ENCODE results near the gene RRAS. TPM values are rescaled to one million over a fixed set of nuclear protein-coding genes. Genes with fewer than 3 reads are reported as not detected.

Gene RRAS
- total RNA-seq (11.8 TPM), polyA plus RNA-seq (279 TPM)

- DNase-seq (ENCODE audit: extremely low spot score) = peak; percentile 99
- peak within 1 kb of the TSS; percentile 60 for H3K4me3 ChIP-seq (ENCODE audit: low read depth, low read length)
- WGBS = under 1% methylated on average over 51 of the region's 51 CpGs
- H3K36me3 ChIP-seq (ENCODE audit: insufficient read depth) = no peaks in the 10 kb centered on the region
- H3K27ac ChIP-seq (ENCODE audit: low read depth) = peak within 1 kb of the TSS; percentile 100
- no peaks in the 10 kb centered on the region for H3K4me1 ChIP-seq (ENCODE audit: insufficient read depth)
These were observed at the start of gene RRAS for GRCh38 chr19:49640113-49640898. Gene RRAS (minus strand): TSS chr19:49640143. CDS start chr19:49640098, 45 bp downstream.

DNA sequence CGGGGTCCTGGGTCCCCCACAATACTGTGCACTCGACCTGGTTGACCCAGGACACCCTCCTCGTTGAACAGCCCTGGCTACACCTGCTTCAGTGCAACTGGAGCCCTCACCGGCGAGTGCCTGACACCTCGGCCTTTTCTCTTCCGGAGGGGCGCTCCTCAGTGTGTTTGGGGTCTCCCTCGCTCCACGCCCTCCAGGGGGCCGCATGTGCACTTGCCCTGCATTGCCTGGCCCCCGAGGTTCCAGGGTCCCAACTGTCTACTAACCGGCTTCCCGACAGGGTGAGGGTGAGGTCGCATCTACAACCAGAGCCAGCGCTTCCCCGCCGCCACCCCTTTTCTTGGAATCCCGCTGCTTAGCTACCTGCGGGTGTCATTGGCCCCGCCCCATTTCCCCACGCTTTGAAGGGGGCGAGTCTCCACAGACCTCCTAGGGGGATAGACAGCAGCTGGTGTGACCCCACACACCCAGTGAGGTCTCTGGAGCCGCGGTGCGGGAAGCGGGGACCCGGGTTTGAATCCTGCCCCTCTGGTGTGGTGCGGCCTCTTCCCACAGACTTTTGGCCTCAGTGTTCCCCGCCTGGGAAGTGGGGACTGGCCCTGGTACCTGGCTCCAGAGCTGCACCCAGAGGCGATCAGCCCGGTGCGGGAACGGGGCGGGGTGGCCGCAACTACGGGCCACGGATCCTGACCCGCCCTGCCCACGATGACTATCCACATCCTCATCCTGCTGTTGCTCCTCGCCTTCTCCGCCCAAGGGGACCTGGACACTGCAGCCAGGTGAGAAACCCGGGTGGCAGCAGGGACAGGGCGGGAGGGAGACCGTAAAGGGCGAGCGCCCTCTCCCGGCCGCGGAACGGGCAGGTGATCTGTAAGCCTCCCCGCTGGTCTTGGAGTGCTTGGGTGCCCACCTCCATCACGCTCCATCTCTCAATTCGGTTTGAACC, 49.5 kb upstream of the RRAS start, which contains the start of gene ADM5:
TSS of gene ADM5 (plus strand) at position 462 of the 946 bp plus-strand sequence. CDS start at position 706, 244 bp downstream.
- 28% methylated on average over 54 of the region's 54 CpGs for WGBS
- Histone ChIP-seq H3K27ac (ENCODE audit: low read depth) (peak within 1 kb of the TSS; percentile 26), H3K36me3 (ENCODE audit: insufficient read depth) (peaks cover 3% of the 10 kb centered on the region), H3K4me3 (ENCODE audit: low read depth, low read length) (peak within 1 kb of the TSS; percentile 30), H3K4me1 (ENCODE audit: insufficient read depth) (no peaks in the 10 kb centered on the region)
- DNase-seq (ENCODE audit: extremely low spot score) = no peak

- WGBS = 72% methylated on average over 12 of the region's 12 CpGs
- no peak overlapping the region for H3K27ac ChIP-seq (ENCODE audit: low read depth)
- no peaks in the 10 kb centered on the region for H3K4me1 ChIP-seq (ENCODE audit: insufficient read depth)
- peaks cover 3% of the 10 kb centered on the region for H3K36me3 ChIP-seq (ENCODE audit: insufficient read depth)
- DNase-seq (ENCODE audit: extremely low spot score) = no peak
- H3K4me3 ChIP-seq (ENCODE audit: low read depth, low read length) = no peak overlapping the region
These were observed 48.7 kb upstream of the RRAS start for GRCh38 chr19:49688531-49689132.

DNA sequence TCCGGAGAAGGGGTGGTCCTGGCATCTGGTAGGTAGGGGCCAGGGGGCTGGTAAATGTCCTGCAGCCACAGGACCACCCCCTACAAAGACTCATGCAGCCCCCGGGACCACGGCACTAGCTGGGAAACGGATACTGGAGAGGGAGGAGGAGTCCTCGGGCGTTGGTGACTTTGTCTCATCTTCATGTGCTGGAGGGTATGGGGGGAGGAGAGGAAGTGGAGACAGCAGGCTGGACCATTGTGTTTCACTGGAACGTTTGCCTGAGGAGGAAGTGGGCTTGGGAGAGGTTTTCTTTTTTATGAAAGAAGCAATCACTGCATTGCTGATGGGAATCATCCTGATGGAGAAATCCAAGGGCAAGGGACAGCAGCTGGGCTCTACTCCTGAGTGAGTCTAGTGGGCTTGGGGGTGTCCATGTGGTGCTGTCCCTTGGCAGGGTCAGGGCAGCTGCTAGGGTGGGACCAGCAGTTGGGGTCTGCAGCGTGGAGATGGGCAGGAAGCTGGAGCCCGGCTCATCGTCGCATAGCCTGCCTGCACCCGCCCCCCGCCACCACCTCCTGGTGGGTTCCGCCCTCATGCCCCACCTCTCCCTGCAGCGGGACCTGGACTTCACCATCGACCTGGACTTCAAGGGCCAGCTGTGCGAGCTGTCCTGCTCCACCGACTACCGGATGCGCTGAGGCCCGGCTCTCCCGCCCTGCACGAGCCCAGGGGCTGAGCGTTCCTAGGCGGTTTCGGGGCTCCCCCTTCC, 47.8 kb upstream of the RRAS start:
- Histone ChIP-seq H3K36me3 (ENCODE audit: insufficient read depth) (peaks cover 3% of the 10 kb centered on the region), H3K27ac (ENCODE audit: low read depth) (no peak overlapping the region), H3K4me1 (ENCODE audit: insufficient read depth) (no peaks in the 10 kb centered on the region), H3K4me3 (ENCODE audit: low read depth, low read length) (no peak overlapping the region)
- WGBS = 71% methylated on average over 26 of the region's 26 CpGs
- DNase-seq (ENCODE audit: extremely low spot score) = no peak

DNA sequence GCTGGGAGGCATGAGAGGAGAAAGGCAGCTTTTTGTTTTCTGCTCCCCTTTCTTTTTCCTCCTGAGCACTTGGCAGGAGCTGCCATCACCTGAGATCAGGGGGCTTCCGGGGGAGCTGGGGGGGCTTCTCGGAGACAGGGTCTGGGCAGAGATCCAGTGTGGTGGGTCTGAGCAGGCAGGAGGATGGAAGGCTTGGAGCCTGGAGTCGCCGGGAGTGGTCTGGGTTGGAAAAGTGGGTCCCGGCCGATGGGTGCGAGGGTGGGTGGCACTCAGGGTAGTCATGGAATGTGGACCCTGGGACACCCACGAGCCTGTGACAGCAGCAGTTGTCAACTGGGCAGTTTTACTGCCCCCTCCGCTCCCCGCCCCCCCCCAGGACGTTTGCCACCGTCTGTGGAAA, 47.2 kb upstream of the RRAS start:
- Histone ChIP-seq H3K27ac (ENCODE audit: low read depth) (no peak overlapping the region), H3K36me3 (ENCODE audit: insufficient read depth) (peaks cover 3% of the 10 kb centered on the region), H3K4me3 (ENCODE audit: low read depth, low read length) (no peak overlapping the region), H3K4me1 (ENCODE audit: insufficient read depth) (no peaks in the 10 kb centered on the region)
- no peak for DNase-seq (ENCODE audit: extremely low spot score)
- 67% methylated on average over 12 of the region's 12 CpGs for WGBS

DNA sequence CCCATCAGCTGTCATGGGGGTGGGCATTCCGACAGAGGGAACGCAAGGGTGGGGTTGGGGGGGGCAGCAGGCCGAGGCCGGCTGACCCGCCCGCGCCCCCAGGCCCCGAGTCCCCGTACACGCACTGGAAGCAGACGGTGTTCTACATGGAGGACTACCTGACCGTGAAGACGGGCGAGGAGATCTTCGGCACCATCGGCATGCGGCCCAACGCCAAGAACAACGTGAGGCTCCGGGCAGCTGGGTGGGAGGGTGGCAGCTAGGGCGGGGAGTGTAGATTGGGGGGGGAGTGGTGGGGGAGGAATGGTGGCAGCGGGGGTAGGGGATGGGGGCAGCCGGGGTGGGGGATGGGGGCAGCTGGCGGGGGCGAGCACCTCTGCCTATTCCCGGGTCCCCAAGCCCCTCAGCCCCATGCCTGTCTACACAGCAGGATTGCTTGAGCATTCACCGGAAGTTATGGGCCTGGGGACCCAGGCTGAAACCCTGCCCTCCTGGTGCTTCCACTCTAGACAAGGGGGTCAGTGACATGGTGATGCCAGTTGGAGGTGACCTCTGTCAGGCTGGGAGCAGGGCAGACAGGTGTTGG, 46.7 kb upstream of the RRAS start:
- Histone ChIP-seq H3K4me1 (ENCODE audit: insufficient read depth) (no peaks in the 10 kb centered on the region), H3K4me3 (ENCODE audit: low read depth, low read length) (no peak overlapping the region), H3K36me3 (ENCODE audit: insufficient read depth) (peaks cover 3% of the 10 kb centered on the region), H3K27ac (ENCODE audit: low read depth) (no peak overlapping the region)
- DNase-seq (ENCODE audit: extremely low spot score) = no peak
- 87% methylated on average over 27 of the region's 27 CpGs for WGBS

DNA sequence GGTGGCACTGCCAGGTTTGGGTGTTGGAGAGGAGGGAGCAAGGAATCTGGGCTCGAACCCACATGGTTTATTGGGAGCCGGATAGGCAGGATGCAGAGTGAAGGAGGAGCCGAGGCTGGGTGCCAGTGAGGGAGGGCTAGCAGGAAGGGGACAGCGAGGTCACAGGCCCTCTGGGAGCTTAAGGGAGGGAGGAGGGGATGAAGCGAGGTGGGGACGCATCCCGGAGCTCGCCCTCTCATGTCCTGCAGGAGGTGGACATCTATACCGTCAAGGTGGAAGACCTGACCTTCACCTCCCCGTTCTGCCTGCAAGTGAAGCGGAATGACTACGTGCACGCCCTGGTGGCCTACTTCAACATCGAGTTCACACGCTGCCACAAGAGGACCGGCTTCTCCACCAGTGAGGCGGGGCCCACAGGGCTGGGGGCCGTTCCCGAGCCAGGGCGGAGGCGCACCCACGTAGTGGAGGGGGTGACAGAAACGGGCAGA, 45.9 kb upstream of the RRAS start:
- WGBS = 69% methylated on average over 23 of the region's 23 CpGs
- Histone ChIP-seq H3K27ac (ENCODE audit: low read depth) (no peak overlapping the region), H3K36me3 (ENCODE audit: insufficient read depth) (peaks cover 3% of the 10 kb centered on the region), H3K4me1 (ENCODE audit: insufficient read depth) (no peaks in the 10 kb centered on the region), H3K4me3 (ENCODE audit: low read depth, low read length) (no peak overlapping the region)
- no peak for DNase-seq (ENCODE audit: extremely low spot score)

DNA sequence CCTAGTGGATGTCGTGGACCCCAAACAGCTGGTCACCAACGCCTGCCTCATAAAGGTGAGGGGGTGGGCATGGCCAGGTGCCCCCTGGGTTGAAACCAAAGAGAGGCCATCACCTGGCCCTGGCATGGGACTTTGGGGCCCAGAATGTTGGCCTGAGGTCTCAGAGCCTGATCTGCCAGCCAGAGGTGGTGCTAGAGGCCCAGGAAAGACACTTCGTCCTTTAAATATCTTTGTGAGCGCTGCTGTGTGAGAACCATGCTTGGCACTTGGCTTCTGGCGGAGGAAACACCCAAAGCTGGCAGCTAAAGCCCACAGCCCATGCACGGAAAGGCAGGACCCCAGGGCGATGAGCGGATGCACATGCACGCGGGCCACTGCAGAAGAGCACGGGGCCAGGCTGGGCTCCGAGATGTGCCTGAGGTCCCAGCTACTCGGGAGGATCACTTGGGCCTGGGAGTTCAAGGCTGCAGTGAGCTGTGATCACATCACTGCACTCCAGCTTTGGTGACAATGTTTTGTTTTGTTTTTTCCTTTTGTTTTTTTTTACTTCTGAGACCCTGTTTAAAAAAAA, 45.1 kb upstream of the RRAS start:
- Histone ChIP-seq H3K36me3 (ENCODE audit: insufficient read depth) (peaks cover 3% of the 10 kb centered on the region), H3K4me3 (ENCODE audit: low read depth, low read length) (no peak overlapping the region), H3K27ac (ENCODE audit: low read depth) (no peak overlapping the region), H3K4me1 (ENCODE audit: insufficient read depth) (no peaks in the 10 kb centered on the region)
- DNase-seq (ENCODE audit: extremely low spot score) = no peak
- WGBS = 81% methylated on average over 13 of the region's 13 CpGs

GRCh38 chr19:49684251-49684982, 44.5 kb upstream of the RRAS start:
- DNase-seq (ENCODE audit: extremely low spot score) = no peak
- Histone ChIP-seq H3K4me1 (ENCODE audit: insufficient read depth) (no peaks in the 10 kb centered on the region), H3K36me3 (ENCODE audit: insufficient read depth) (peaks cover 3% of the 10 kb centered on the region), H3K4me3 (ENCODE audit: low read depth, low read length) (no peak overlapping the region), H3K27ac (ENCODE audit: low read depth) (no peak overlapping the region)
- 81% methylated on average over 35 of the region's 35 CpGs for WGBS

DNA sequence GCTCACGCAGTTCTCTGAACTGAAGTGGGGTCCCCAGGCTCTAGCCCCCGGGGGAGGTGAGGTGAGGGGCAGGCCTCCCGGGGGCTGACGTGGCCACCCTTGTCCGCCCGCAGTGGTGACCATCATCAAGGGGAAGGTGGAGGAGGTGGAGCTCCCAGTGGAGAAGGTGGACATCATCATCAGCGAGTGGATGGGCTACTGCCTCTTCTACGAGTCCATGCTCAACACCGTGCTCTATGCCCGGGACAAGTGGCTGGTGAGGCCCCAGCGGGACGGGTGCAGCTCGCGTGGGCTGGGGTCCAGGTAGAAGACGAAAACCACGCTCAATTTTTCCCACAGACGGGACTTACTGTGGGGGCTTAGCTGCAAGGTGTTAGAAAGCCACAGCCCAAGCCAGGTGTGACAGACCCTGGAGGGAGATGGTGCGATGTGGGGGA, 43.9 kb upstream of the RRAS start:
- Histone ChIP-seq H3K4me3 (ENCODE audit: low read depth, low read length) (no peak overlapping the region), H3K27ac (ENCODE audit: low read depth) (no peak overlapping the region), H3K36me3 (ENCODE audit: insufficient read depth) (peaks cover 3% of the 10 kb centered on the region), H3K4me1 (ENCODE audit: insufficient read depth) (no peaks in the 10 kb centered on the region)
- 93% methylated on average over 18 of the region's 18 CpGs for WGBS
- DNase-seq (ENCODE audit: extremely low spot score) = no peak

- no peak overlapping the region for H3K27ac ChIP-seq (ENCODE audit: low read depth)
- WGBS = 84% methylated on average over 8 of the region's 8 CpGs
- H3K36me3 ChIP-seq (ENCODE audit: insufficient read depth) = peaks cover 3% of the 10 kb centered on the region
- DNase-seq (ENCODE audit: extremely low spot score) = no peak
- H3K4me3 ChIP-seq (ENCODE audit: low read depth, low read length) = no peak overlapping the region
- no peaks in the 10 kb centered on the region for H3K4me1 ChIP-seq (ENCODE audit: insufficient read depth)
These were observed 42.3 kb upstream of the RRAS start for GRCh38 chr19:49682274-49682673.

- DNase-seq (ENCODE audit: extremely low spot score) = no peak
- Histone ChIP-seq H3K4me3 (ENCODE audit: low read depth, low read length) (no peak overlapping the region), H3K36me3 (ENCODE audit: insufficient read depth) (peaks cover 3% of the 10 kb centered on the region), H3K27ac (ENCODE audit: low read depth) (no peak overlapping the region), H3K4me1 (ENCODE audit: insufficient read depth) (no peaks in the 10 kb centered on the region)
- 92% methylated on average over 19 of the region's 19 CpGs for WGBS
These were observed 41.9 kb upstream of the RRAS start for GRCh38 chr19:49681830-49682229.

Measured in urinary bladder (tissue), 4 donors.